HG03060 (cell line): ENCODE results near the gene C4BPA.

Source experiments
- ATAC-seq: cut with Tn5 transposase; IDR thresholded peaks from one replicate; pipeline ENCODE4 v1.9.1; 2021; ENCODE audit warnings: low read depth, moderate number of reproducible peaks; ENCODE audit not compliant: unreplicated experiment

The C4BPA gene

DNA sequence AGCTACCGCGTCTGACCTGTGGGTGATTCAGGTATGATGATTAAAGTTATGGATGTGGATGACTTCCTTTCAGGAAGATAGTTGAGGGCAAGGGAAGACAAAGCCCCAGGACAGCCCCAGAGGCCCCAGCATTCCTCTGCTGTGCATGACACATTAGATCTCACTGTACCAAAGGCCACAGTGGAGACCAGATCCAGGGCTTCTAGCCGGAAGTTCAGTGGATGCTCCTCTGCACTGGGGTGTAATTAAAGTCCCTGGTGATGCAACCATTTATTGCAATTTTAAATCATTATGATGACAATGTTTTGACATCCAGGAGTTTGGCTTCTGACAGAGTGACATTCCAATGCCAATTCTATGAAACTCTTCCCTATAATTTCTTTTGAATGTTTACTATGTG is 5.0 kb downstream of the C4BPA start:
- ATAC-seq, result no peak

DNA sequence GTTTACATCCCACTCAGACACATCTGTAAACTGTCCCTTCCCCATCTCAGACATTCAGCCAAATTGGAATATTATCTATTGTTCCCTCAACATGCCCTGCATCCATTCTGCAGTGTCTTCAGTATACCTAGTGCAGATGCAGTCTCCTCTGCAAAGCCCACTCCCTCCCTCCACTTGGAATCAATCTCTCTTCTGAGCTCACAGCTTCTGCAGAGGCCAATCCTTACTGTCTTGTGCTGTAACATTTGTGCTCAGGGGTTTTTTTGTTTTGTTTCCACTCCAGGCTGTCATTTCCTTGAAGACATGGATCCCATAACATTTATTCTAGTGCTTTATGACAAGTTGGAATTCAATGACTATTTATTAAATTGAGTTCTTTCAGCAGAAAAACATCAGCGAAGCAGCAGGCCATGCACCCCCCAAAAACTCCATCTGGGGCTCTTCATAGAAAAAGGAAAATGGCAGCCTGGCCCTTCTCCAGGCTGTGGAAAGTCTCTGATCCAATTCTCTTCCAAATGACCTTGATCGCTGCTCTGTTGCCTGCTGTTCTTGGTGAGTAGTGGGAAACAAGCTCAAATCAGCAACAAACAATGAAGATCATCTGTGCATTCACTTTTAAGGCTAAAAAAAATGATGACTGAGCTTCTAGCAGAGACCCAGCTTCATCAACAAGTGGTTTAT is 8.7 kb downstream of the C4BPA start:
- no peak for ATAC-seq

DNA sequence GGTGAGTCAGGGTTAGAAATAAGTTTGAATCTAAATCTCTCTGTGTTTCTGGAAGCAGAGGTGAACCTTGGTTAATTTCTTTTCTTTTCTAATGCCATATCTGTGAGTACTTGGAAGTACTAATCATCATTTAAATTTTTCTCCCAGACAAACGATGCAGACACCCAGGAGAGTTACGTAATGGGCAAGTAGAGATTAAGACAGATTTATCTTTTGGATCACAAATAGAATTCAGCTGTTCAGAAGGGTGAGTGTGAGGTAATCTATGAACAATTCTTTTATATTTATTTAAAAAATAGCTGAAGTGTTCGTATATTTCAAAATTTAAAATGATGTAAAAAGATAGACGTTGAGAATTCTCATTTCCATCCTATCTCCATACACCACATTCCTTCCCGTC is 11.2 kb downstream of the C4BPA start:
- ATAC-seq, result no peak

DNA sequence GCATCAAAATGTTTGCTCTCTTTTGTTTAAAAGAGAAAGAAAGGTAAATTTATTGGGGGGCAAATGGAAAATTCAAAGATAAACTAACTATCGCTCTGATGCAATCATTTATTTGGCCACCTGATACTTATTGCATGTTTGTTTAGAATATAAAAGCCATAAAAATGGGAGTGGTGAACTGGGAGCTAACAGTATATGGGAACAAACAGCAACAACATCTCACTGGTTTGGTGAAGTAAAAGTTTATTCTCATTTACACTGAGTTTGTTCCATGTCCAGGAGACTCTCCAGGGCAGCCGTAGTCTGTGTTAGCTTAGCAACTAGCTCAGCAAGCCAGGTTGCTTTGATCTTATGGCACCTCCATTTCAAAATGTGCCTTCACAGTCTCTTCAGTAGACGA is 20.4 kb downstream of the C4BPA start:
- no peak for ATAC-seq

- ATAC-seq, result no peak
Measured at GRCh38 chr1:207128336-207128921, 24.4 kb downstream of the C4BPA start.

DNA sequence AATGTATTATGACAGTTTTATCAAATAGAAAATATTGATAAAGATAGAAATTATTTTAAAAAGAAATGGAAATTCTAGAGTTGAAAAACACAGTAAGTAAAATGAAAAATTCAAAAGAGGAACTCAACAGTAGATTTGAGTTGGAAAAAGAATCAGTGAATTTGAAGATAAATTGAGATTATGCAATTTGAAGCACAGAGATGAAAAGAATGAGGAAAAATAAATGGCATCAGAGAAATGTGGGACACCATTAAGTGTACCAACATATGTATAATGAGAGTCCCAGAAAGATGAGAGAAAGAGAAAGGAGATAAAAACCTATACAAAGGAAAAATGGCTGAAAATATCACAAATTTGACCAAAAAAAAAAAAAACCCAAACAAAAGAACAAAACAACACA is 25.0 kb downstream of the C4BPA start:
- no peak for ATAC-seq

DNA sequence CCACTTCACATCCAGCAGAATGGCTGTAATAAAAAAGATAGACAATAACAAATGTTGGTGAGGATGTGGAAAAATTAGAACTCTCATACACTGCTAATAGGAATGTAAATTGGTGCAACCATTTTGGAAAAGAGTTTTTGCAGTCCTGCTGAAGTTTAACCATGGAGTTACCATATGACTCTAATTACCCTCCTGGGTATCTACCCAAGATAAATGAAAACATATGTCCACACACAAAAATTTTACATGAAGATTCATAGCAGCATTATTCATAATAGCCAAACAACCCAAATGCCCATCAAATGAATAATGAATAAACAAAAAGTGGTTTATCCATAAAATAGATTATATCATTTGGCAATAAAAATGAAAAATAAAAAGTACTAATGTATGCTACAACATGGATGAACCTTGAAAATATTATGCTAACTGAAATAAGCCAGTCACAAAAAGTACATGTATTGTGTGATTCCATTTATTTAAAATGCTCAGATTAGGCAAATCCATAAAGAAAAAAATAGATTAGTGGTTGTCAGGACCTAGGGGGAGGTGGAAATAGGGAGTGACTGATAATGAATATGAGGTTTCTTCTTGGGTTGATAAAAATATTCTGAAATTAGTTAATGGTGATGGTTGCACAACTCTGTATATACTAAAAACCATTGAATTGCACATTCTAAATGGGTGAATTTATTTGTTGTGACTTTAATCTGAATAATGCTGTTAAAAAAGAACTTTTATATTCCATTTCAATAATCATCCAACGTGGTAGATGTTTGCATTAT is 26.4 kb downstream of the C4BPA start:
- no peak for ATAC-seq

- no peak for ATAC-seq
Measured at GRCh38 chr1:207131163-207131562, 27.1 kb downstream of the C4BPA start.

DNA sequence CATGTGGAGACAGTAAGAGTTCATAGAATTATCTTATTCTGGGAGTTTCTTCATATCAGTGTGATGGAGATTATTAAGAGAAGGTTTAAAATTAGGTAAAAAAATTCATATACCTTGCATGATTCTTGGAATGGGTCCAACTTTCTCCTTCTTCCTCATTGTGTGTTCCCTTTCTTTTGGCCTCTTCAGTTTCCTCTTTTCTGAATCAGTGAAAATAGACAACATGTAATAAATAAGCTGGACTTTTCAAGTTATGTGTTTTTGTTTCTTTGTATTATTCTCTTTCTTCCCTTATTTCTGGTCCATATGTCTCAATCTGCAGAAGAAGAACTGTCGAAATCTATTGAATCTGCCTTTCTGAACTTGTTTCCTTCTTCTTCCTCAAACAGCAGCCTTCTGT is 30.5 kb downstream of the C4BPA start:
- ATAC-seq, result no peak

DNA sequence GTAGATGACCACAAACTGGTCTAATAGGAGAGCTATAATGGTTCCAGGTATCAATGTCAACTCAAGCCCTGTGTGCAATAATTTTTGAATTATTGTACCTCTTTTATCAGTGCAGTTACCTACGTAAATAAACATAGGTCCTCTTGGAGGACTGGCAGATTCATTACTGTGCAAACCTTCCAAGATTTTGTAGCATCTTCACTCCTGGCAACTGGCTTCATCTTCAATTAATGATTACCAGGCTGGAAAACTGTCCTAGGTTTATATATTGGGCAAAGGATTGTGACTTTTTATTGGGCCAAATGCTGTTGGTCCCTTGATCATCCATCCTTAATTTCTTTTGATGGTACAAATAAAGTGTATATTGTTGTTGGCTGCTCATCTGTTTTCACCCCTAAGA is 35.6 kb downstream of the C4BPA start:
- ATAC-seq, result no peak

DNA sequence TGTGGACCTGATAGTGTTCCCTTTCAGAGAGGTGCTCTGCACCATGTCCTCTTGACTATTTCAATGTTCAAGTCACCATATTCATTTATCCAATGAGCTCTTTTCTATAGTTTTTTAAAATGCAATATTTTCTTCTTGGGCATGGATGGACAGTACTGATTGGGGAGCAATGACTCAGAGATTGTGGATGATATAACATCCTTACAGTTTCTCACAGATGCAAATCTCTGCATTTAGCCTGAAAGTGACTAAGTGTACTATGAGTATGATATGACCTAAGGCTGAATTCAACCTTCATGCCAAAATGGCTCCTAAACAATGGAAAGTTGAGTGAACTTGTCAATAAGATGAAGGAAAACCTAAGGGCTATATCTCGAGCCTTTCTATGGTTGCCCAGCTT is 36.5 kb downstream of the C4BPA start:
- no peak for ATAC-seq

DNA sequence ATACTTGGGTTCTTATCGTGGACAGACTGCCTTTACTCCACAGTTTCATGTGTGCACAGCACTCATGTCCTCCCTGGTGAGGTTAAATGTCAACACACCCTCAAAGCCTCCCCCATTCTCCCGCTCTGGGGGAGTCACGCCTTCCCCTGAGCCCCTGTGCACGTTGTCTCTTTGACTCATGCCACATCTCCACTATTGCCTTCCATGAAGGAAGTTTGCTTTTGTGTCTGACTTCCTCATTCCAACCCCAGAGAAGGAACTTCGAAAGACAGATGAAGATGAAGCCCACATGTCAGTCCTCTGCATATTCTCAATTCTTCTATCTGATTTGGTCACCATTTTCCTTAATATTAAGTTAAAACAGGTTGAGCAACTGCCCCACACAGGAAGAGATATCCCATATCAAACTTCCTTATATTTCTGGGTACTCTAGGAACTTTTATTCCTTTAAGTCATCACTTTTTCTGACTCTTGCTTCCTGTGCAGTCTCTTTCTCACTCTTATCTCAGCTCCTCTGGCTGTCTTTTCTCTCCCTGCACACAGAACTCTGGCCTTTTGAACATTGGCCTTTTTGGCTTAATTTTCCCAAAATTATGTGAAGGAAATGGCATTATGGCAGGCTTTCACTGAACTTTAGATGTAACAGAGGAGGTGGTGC is 41.5 kb downstream of the C4BPA start:
- no peak for ATAC-seq

DNA sequence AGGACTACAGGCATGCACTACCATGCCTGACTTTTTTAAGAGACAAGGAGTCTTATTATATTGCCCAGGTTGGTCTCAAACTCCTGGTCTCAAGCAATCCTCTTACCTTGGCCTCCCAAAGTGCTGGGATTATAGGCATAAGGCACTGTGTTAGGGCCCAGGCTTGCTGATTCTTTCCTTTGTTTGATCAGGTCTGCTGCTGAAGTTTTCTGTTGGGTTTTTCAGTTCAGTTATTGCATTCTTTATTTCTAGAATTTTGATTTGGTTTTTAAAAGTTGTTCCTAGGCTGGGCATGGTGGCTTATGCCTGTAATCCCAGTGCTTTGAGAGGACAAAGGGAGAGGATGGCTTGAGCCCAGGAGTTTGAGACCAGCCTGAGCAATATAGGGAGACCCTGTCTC is 47.9 kb downstream of the C4BPA start:
- ATAC-seq, result no peak

GRCh38 chr1:207152792-207153468 is 48.9 kb downstream of the C4BPA start:
- ATAC-seq, result no peak

GRCh38 chr1:207155028-207155427 is 51.0 kb downstream of the C4BPA start:
- ATAC-seq, result no peak

DNA sequence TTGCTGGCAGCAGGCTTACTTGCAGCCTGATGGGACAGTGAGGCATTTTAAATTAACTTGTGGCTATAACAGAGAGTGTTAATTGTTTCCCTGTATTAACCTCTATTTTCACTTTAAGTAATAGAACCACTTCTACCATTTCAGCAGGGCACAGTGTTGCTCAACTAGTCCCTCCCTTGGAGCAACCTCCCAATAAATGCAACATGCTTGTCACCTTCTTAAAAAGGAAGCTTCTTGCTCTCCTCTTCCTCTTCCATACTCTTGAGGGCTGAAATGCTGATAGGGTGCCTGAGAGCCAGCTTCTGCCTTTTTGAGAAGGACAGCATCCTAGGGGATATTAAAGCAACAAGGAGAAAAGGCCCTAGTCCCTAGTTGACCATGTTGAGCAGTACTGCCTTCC is 52.1 kb downstream of the C4BPA start:
- no peak for ATAC-seq

DNA sequence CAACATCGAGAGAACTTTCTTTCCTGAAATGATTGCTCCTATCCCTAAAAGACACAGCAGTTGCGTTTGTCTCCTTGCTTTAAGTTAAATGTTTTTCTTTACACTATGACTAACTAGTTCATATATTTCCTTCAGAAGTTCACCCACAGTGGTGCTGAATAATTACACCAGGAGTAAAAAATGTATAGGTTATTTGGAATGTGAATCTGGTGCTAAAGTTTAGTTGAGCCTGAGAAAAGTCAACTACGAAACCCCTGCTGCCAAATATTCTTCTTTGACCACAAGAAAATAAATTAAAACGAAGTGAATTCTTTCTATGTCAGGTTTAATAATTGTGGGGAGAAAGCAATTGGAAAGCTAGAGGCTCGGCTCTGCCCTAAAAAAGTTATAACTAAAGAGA is 52.8 kb downstream of the C4BPA start:
- ATAC-seq, result no peak

- ATAC-seq, result no peak
Measured at GRCh38 chr1:207164086-207164485, 60.1 kb downstream of the C4BPA start.

- no peak for ATAC-seq
Measured at GRCh38 chr1:207172321-207172720, 68.3 kb downstream of the C4BPA start.

GRCh38 chr1:207172885-207173284 is 68.9 kb downstream of the C4BPA start:
- ATAC-seq, result no peak

- no peak for ATAC-seq
Measured at GRCh38 chr1:207173396-207173795, 69.4 kb downstream of the C4BPA start.
